ENCODE results near the gene DNAH12. TPM values are rescaled to one million over a fixed set of nuclear protein-coding genes. Genes with fewer than 3 reads are reported as not detected.
"Not testable (repeated sequence)": the region's sequence is repeated elsewhere in the genome, so short reads cannot be mapped to it uniquely, and the experiment has no call there.

Gene DNAH12
- total RNA-seq, 3 donors from 2014 or later: 0.05 TPM; not detected in 2

DNA sequence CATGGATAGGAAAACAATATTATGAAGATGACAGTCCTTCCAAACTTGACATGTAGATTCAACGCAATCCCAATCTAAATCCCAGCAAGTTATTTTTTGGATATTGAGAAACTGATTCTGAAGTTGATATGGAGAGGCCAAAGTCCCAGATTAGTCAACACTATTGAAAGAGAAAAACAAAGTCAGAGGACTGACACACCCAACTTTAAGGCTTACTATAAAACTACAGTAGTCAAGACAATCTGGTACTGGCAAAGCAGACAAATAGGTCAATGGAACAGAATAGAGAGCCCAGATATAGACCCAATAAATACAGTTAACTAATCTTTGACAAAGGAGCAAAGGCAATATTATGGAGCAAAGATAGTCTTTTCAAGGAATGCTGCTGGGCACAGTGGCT lies 132.4 kb downstream of the DNAH12 start:
- H3K36me3 Mint-ChIP-seq (ENCODE audit: insufficient read depth): no peaks in the 10 kb centered on the region
- H3K4me1 Mint-ChIP-seq (ENCODE audit: low read depth): no peaks in the 10 kb centered on the region
- H3K9me3 Mint-ChIP-seq: no peaks in the 10 kb centered on the region
- DNase-seq: no peak
- ATAC-seq: no peak
- no peak overlapping the region for H3K4me3 Mint-ChIP-seq
- peaks cover 12% of the 10 kb centered on the region for H3K27me3 Mint-ChIP-seq (ENCODE audit: low read depth)

DNA sequence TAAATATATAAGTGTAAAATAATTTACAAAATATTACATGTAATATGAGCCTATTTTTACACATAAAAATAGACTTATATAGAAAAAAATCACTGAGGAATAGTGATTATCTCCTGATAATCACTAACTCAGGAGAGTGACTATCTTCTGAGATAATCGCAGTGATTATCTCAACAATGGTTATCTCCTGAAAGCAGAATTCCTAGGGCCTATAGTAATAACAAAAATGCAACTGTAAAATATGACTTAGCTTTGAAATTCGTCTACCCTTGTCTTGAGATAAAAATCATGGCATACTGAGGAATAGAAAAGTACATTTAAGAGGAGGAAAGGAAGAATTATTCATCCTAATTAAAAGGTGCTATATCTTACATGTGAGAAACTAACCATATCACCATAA lies 134.7 kb downstream of the DNAH12 start:
- Mint-ChIP-seq H3K4me1 (ENCODE audit: low read depth) (no peaks in the 10 kb centered on the region), H3K36me3 (ENCODE audit: insufficient read depth) (no peaks in the 10 kb centered on the region), H3K27me3 (ENCODE audit: low read depth) (peaks cover 12% of the 10 kb centered on the region), H3K9me3 (no peaks in the 10 kb centered on the region), H3K4me3 (no peak overlapping the region)
- ATAC-seq: no peak
- DNase-seq: no peak

DNA sequence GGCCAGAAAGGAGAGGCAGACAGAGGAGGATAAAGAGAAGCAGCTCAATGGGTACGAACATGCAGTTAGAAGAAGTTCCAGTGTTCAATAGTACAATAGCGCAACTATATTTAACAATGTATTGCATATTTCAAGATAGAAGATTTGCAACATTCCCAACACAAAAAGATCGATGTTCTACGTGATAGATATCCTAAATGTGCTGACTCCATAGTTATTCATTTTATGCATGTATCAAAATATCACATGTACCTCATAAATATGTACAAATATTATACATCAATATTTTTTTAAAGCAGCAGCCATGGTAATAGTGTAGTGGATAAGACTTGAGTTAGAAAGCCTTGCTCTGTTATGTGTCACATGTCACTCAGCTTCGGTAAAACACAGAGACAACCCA lies 141.5 kb downstream of the DNAH12 start:
- Mint-ChIP-seq H3K36me3 (ENCODE audit: insufficient read depth) (no peaks in the 10 kb centered on the region), H3K4me3 (no peak overlapping the region), H3K9me3 (no peaks in the 10 kb centered on the region), H3K4me1 (ENCODE audit: low read depth) (peaks cover 4% of the 10 kb centered on the region), H3K27me3 (ENCODE audit: low read depth) (peaks cover 1% of the 10 kb centered on the region)
- ATAC-seq: no peak
- no peak for DNase-seq

DNA sequence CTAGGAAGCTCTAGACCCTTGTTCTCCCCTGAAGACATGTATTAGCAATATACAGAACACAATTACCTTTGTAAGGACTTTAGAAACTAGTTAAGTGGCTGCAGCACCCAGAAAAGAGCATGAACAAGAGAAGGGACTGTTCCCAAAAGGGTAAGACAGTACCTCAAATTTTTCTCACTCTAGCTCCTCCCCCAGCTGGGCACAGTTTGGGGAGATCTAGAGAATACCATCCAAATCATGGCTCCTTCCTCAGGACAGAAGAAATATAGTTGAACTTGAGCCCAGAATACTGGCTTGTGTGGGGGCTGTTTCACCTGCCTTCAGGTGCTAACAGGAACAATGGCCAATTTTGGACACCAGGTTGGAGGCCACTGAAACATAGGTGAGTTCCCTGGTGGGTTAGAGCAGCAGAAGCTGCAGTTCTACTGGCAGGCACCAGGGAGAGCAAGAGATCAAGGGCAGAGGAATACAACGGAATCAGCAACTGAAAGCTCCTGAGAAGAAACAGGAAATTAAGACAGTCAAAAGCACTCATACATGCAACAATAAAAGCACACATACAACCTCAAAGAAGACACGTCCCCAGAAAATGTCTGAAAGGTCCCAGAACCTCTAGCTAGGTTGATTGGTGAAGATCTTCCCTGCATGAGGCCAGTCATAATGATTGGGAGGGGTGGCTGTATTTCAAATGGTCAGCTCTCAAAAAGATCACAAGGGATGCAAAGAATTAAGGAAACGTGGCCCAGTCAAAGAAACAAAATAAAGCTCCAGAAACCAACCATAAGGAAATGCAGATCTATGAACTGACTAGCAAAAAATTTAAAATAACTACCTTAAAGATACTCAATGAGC lies 146.7 kb downstream of the DNAH12 start:
- Mint-ChIP-seq H3K9me3 (no peaks in the 10 kb centered on the region), H3K27me3 (ENCODE audit: low read depth) (peaks cover 3% of the 10 kb centered on the region), H3K4me3 (peak overlapping the region; percentile 50)

DNA sequence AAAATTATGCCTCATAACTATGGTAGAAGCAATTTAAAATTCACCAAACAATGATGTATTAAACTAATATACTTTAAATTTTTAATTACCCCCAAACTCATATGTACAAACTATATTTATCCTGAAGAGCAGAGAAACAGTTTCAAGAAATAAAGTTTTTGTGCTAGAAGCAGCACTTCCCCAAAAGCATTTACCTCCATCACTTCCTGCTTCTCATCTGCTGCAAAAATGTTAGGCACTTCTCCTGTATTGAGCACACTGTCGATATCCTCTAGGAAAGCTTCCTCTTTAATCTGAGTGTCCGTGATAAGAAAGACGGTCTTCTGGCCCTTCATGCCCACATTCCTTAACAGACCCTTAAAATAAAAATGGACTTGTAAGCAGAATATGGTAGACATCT lies 150.2 kb downstream of the DNAH12 start:
- Mint-ChIP-seq H3K4me1 (ENCODE audit: low read depth) (peaks cover 11% of the 10 kb centered on the region), H3K27me3 (ENCODE audit: low read depth) (peaks cover 5% of the 10 kb centered on the region), H3K36me3 (ENCODE audit: insufficient read depth) (no peaks in the 10 kb centered on the region), H3K4me3 (no peak overlapping the region), H3K9me3 (no peaks in the 10 kb centered on the region)
- DNase-seq: no peak
- no peak for ATAC-seq

More for the DNA sequence above, 146.7 kb downstream of the DNAH12 start:
- peak; percentile 97 for ATAC-seq
- peaks cover 11% of the 10 kb centered on the region for H3K4me1 Mint-ChIP-seq (ENCODE audit: low read depth)
- no peaks in the 10 kb centered on the region for H3K36me3 Mint-ChIP-seq (ENCODE audit: insufficient read depth)
- DNase-seq: peak; percentile 38

DNA sequence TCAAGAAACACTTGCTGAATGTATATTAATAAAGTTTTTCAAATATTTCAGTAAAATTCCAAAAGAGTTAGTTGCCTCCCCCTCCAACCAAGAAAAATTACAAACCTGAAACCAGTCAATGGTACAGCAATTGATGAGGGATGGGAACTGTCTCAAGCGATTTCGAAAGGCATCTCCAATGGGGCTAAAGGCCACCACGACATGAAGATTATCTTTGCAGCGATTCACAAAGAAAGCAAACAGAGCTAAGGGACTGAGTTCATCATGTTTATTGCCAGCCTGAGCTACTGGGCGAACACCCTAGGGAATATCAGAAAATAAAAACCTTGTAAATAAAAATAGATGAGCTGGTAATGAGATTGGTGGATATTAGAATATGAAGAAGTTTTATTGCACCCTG lies 152.4 kb downstream of the DNAH12 start:
- Mint-ChIP-seq H3K36me3 (ENCODE audit: insufficient read depth) (no peaks in the 10 kb centered on the region), H3K4me3 (no peak overlapping the region), H3K9me3 (no peaks in the 10 kb centered on the region), H3K4me1 (ENCODE audit: low read depth) (peaks cover 3% of the 10 kb centered on the region), H3K27me3 (ENCODE audit: low read depth) (peaks cover 4% of the 10 kb centered on the region)
- DNase-seq (no peak), ATAC-seq (no peak)

DNA sequence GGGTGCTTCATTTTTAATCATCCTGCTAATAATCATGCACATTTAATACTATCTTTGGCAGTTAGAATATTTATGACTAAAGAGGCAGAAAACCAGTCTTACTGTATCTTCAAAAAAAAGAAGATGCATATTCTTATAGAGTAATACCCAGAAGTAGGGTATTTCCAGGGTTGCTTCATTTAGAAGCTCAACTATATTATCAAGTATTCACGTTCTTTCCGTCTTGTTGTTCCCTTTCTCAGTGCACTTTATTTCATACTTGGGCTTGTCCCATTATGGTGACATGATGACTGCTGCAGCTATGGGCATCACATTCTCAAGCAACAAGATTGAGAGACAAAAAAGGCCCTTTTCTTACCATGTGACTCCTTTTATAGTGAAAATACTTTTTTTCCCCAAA lies 154.9 kb downstream of the DNAH12 start:
- no peak for DNase-seq
- Mint-ChIP-seq H3K4me1 (ENCODE audit: low read depth) (peaks cover 3% of the 10 kb centered on the region), H3K9me3 (no peaks in the 10 kb centered on the region), H3K27me3 (ENCODE audit: low read depth) (peaks cover 4% of the 10 kb centered on the region), H3K4me3 (no peak overlapping the region), H3K36me3 (ENCODE audit: insufficient read depth) (no peaks in the 10 kb centered on the region)
- ATAC-seq: no peak

DNA sequence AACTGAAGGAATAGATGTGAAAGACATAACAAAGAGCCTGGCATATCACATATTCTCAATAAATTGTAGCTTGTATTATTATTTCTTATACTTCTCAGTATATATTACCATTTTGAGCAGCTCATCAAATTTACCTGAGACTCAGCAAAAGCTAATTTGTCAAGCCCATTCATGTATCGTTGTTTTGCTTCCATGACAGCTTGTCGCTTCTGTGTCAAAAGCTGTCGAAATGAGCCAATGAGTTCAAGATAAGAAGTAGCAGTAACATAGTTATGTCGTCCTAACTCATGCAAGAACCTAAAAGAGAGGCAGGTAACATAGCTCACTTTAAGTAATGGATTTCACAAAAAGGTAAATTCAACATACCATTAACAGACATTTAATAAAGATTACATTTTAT lies 157.8 kb downstream of the DNAH12 start:
- no peak overlapping the region for H3K4me3 Mint-ChIP-seq
- no peak for ATAC-seq
- no peaks in the 10 kb centered on the region for H3K36me3 Mint-ChIP-seq (ENCODE audit: insufficient read depth)
- no peaks in the 10 kb centered on the region for H3K4me1 Mint-ChIP-seq (ENCODE audit: low read depth)
- peaks cover 2% of the 10 kb centered on the region for H3K27me3 Mint-ChIP-seq (ENCODE audit: low read depth)
- H3K9me3 Mint-ChIP-seq: no peaks in the 10 kb centered on the region
- no peak for DNase-seq

DNA sequence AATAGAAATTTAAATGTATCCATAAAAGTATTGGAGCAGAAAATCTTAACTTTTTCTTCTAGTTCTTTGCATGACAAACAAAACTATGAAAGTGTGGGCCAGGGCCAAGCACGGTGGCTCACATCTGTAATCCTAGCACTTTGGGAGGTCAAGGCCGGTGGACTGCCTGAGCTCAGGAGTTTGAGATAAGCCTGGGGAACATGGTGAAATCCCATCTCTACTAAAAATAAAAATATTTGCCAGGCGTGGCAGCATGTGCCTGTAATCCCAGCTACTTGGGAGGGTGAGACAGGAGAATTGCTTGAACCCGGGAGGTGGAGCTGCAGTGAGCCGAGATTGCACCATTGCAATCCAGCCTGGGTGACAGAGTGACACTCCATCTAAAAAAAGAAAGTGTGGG lies 158.6 kb downstream of the DNAH12 start:
- no peaks in the 10 kb centered on the region for H3K36me3 Mint-ChIP-seq (ENCODE audit: insufficient read depth)
- no peak for ATAC-seq
- H3K9me3 Mint-ChIP-seq: no peaks in the 10 kb centered on the region
- no peak overlapping the region for H3K4me3 Mint-ChIP-seq
- DNase-seq: no peak
- H3K4me1 Mint-ChIP-seq (ENCODE audit: low read depth): no peaks in the 10 kb centered on the region
- H3K27me3 Mint-ChIP-seq (ENCODE audit: low read depth): no peaks in the 10 kb centered on the region

DNA sequence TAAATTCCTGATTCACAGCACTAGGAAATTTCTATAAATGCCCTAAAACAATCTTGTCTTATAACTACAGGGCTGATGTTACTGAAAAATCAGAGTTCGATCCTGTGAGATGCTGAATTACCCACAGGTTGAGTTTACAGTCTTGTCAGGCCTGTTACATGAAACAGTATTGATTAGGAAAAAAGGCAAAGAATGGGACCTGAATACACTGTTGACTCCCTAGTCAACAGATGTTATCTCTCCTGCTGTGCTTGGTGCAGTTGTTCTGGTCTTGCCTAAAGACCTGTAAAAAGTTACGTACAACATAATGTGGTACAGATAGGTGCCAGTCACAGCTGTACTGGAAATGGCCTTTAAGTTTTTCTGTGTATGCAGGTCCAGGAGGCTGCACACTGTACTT lies 160.3 kb downstream of the DNAH12 start:
- ATAC-seq: no peak
- Mint-ChIP-seq H3K9me3 (no peaks in the 10 kb centered on the region), H3K4me1 (ENCODE audit: low read depth) (no peaks in the 10 kb centered on the region), H3K27me3 (ENCODE audit: low read depth) (peaks cover 3% of the 10 kb centered on the region), H3K36me3 (ENCODE audit: insufficient read depth) (no peaks in the 10 kb centered on the region), H3K4me3 (no peak overlapping the region)
- no peak for DNase-seq

DNA sequence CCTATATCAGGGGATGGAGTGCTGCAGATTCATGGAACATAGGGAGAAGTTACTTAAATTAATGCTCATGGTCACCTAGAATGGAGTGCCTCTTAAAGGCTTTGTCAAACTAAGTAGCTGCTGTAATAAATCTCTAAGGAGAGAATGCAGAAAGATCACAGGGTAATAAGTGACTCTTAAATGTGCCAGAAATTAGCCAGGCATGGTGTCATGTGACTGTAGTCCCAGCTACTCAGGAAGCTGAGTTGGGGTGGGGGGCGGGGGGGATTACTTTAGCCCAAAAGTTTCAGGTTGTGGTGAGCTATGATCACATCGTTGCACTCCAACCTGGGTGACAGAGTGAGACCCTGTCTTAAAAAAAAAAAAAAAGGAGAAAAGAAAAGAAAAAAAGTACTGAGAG lies 160.7 kb downstream of the DNAH12 start:
- no peaks in the 10 kb centered on the region for H3K4me1 Mint-ChIP-seq (ENCODE audit: low read depth)
- no peak overlapping the region for H3K4me3 Mint-ChIP-seq
- H3K27me3 Mint-ChIP-seq (ENCODE audit: low read depth): peaks cover 5% of the 10 kb centered on the region
- ATAC-seq (no peak), DNase-seq (no peak)
- no peaks in the 10 kb centered on the region for H3K9me3 Mint-ChIP-seq
- no peaks in the 10 kb centered on the region for H3K36me3 Mint-ChIP-seq (ENCODE audit: insufficient read depth)

DNA sequence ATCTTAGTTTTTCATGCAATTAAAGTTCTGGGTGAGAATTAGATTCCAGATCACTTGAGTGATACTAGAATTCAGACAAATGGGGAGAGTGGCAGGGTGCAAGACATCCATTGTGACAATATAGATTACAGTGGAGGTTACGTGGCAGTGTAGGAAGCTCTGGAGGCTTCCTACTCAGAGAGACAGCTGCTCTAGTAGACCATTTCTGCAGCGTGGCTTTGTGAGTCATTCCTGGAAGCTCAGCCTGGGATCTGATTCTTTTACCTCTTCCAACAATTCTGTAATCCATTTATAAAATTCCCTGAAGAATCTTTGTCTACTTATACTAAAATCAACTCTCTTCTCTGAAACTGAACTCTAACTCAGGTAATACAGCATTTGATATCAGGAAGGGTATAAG lies 161.2 kb downstream of the DNAH12 start:
- no peaks in the 10 kb centered on the region for H3K9me3 Mint-ChIP-seq
- H3K4me3 Mint-ChIP-seq: no peak overlapping the region
- no peak for ATAC-seq
- DNase-seq: no peak
- H3K36me3 Mint-ChIP-seq (ENCODE audit: insufficient read depth): no peaks in the 10 kb centered on the region
- no peaks in the 10 kb centered on the region for H3K4me1 Mint-ChIP-seq (ENCODE audit: low read depth)
- H3K27me3 Mint-ChIP-seq (ENCODE audit: low read depth): peaks cover 5% of the 10 kb centered on the region

DNA sequence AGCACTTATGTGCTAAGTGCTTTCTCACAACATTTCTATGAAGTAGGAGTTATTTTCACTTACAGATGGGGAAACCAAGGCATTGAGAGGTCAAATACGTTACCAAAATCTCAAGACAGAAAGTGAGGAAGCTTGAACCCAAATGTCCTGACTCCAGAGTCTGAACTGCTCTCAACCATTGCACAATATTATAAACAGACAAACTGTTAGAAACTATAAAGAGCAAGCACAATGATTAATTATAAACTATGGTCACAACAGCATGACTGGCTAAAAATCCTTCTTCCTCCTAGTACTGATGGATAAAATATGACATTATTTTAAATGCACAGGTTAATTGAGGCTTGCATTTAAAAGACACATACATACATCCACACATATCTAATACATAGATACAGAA lies 173.8 kb downstream of the DNAH12 start:
- Mint-ChIP-seq H3K27me3 (ENCODE audit: low read depth) (peaks cover 2% of the 10 kb centered on the region), H3K36me3 (ENCODE audit: insufficient read depth) (no peaks in the 10 kb centered on the region), H3K4me3 (no peak overlapping the region), H3K4me1 (ENCODE audit: low read depth) (no peaks in the 10 kb centered on the region), H3K9me3 (peaks cover 15% of the 10 kb centered on the region)
- DNase-seq (no peak), ATAC-seq (no peak)

DNA sequence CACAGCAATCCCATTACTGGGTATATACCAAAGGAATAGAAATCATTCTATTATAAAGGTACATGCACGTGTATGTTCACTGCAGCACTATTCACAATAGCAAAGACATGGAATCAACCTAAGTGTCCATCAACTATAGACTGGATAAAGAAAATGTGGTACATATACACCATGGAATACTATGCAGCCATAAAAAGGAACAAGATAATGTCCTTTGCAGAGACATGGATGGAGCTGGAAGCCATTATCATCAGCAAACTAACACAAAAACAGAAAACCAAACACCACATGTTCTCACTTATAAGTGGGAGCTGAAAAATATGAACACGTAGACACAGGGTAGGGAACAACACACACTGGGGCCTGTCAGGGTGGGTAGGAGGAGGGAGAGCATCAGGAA lies 179.1 kb downstream of the DNAH12 start:
- not testable (repeated sequence) for DNase-seq; H3K4me3 Mint-ChIP-seq; H3K9me3 Mint-ChIP-seq; H3K36me3 Mint-ChIP-seq (ENCODE audit: insufficient read depth); ATAC-seq; H3K4me1 Mint-ChIP-seq (ENCODE audit: low read depth)
- peaks cover 12% of the 10 kb centered on the region for H3K27me3 Mint-ChIP-seq (ENCODE audit: low read depth)

DNA sequence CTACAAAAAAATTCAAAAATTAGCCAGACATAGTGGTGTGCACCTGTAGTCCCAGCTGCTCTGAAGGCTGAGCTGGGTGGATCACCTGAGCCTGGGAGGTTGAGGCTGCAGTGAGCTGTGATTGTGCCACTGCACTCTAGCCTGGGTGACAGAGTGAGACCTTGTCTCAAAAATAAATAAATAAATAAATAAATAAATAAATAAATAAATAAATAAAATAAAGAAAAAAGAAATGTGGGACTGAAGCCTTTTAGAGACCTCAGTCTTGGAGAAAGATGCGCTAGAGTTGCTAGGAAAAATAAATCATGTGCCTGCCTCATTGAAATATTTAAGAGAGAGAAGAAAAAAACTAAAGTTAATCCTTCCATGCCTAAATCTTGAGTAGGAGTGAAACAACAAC lies 187.9 kb downstream of the DNAH12 start:
- H3K9me3 Mint-ChIP-seq; ATAC-seq; H3K27me3 Mint-ChIP-seq (ENCODE audit: low read depth); H3K4me1 Mint-ChIP-seq (ENCODE audit: low read depth); H3K36me3 Mint-ChIP-seq (ENCODE audit: insufficient read depth); H3K4me3 Mint-ChIP-seq; DNase-seq: not testable (repeated sequence)

All from activated T-cell treated with anti-CD3 and anti-CD28 coated beads, Interleukin-2, amount 50 U/mL, for 4 hours (primary cell).